22Rv1 (cell line): ENCODE data around the gene SH3BGRL2.
A peak's percentile ranks its signal among the peaks of the same experiment; 100 is the strongest.

Experiments
- H3K27ac ChIP-seq: fragments of 450-650 bp; 2 replicates; pipeline ENCODE4 v1.5.1; 2017
- ZFX ChIP-seq: fragments of 450-650 bp; IDR thresholded peaks from 2 replicates; pipeline ENCODE4 v1.6.1; 2017; ENCODE audit warnings: antibody characterized with exemption, borderline replicate concordance
- TF ChIP-seq, protein P1 (sequence below): fragments of 450-650 bp; IDR thresholded peaks from 2 replicates; pipeline ENCODE4 v1.5.1; 2017; ENCODE audit warnings: mild to moderate bottlenecking

SH3BGRL2 gene

GRCh38 chr6:79627422-79627821, 3.7 kb upstream of the SH3BGRL2 start:
- TF ChIP-seq, protein P1, sequence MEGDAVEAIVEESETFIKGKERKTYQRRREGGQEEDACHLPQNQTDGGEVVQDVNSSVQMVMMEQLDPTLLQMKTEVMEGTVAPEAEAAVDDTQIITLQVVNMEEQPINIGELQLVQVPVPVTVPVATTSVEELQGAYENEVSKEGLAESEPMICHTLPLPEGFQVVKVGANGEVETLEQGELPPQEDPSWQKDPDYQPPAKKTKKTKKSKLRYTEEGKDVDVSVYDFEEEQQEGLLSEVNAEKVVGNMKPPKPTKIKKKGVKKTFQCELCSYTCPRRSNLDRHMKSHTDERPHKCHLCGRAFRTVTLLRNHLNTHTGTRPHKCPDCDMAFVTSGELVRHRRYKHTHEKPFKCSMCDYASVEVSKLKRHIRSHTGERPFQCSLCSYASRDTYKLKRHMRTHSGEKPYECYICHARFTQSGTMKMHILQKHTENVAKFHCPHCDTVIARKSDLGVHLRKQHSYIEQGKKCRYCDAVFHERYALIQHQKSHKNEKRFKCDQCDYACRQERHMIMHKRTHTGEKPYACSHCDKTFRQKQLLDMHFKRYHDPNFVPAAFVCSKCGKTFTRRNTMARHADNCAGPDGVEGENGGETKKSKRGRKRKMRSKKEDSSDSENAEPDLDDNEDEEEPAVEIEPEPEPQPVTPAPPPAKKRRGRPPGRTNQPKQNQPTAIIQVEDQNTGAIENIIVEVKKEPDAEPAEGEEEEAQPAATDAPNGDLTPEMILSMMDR, result no peak
- TF ChIP-seq ZFX, result no peak
- no peak overlapping the region for H3K27ac ChIP-seq

- TF ChIP-seq ZFX, result no peak
- TF ChIP-seq, protein P1, result no peak
- H3K27ac ChIP-seq, result no peak overlapping the region
Observed at GRCh38 chr6:79628466-79629288, 2.5 kb upstream of the SH3BGRL2 start.

GRCh38 chr6:79630380-79630882, 698 bp upstream of the SH3BGRL2 start:
- peak overlapping the region; percentile 89 for H3K27ac ChIP-seq
- no peak for TF ChIP-seq ZFX
- TF ChIP-seq, protein P1, result no peak

- H3K27ac ChIP-seq, result peak overlapping the region; percentile 89
- TF ChIP-seq, protein P1, result no peak
- no peak for TF ChIP-seq ZFX
Observed at GRCh38 chr6:79631693-79632172, 604 bp downstream of the SH3BGRL2 start.

DNA sequence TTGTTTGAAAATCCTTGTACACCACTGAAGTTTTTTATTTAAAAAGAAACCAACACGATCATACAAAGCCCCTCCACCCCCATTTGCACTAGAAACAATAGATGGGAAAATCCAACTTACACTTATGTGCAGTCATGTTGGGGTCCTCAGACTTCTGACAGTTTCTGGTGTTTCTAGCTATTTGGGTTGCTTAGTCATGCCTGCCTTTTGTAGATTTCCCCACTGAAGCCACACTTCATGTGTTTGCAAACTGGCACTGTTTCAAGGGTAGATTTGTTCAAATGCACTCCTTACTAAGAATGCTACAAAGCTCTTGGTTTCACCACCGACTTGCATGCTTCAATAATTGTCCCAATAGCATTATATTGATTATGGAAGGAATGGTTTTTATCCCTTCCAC, 1.5 kb downstream of the SH3BGRL2 start:
- TF ChIP-seq, protein P1, result no peak
- no peak for TF ChIP-seq ZFX
- H3K27ac ChIP-seq, result no peak overlapping the region

DNA sequence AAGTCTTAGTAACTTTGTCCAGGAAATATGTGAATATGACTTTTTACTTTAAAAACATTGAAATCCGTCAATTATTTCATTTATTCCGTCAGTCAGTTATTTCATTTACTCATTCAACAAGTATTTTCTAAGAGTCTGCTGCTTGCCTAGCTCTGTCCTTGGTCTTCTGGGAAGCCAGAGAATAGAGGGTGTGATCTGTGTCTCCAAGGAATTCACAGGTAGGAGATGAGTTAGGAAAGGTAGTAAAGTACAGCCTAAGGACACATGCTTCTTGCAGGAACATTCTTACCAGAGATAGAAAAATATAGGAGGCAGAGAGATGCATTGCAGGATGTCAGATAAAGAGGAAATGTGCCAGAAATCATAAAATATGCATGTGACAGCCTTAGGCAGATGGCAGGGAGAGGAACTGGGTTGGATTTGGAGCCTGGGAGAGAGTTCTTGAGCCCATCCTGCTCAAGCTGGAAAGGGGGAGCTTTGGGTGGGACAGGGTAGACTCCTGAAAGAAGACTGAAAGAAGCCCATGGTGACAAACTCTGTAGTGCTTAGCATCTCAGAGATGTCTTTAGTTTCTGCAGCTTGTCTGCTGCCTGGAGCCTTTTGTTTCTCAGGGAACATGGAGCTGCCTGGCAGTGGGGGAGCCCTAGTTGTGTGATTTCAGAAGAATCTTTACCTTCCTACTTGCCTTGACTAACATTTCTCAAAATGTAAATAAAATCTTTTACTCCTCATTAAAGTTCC, 3.5 kb downstream of the SH3BGRL2 start:
- no peak overlapping the region for H3K27ac ChIP-seq
- TF ChIP-seq ZFX, result no peak
- TF ChIP-seq, protein P1, result no peak

DNA sequence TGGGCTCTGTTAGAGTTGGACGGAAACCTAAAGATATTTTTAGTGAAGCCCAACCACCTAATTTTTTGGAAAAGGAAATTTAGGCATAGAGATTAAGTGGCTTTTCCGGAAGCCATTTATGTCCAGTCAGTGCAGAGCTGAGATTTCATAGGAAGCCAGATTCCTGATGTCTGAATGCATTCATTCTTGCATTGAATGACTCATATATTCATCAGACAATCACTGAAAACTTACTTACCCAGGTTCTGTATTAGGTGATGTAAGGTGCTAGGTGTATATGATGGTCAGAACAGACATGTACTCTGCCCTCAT, 4.1 kb downstream of the SH3BGRL2 start:
- no peak overlapping the region for H3K27ac ChIP-seq
- no peak for TF ChIP-seq ZFX
- TF ChIP-seq, protein P1, result no peak
